ENCODE data around the gene ID1.
A peak's percentile ranks its signal among the peaks of the same experiment; 100 is the strongest.
"Not testable (repeated sequence)": the region's sequence is repeated elsewhere in the genome, so short reads cannot be mapped to it uniquely, and the experiment has no call there.

Gene ID1

DNA sequence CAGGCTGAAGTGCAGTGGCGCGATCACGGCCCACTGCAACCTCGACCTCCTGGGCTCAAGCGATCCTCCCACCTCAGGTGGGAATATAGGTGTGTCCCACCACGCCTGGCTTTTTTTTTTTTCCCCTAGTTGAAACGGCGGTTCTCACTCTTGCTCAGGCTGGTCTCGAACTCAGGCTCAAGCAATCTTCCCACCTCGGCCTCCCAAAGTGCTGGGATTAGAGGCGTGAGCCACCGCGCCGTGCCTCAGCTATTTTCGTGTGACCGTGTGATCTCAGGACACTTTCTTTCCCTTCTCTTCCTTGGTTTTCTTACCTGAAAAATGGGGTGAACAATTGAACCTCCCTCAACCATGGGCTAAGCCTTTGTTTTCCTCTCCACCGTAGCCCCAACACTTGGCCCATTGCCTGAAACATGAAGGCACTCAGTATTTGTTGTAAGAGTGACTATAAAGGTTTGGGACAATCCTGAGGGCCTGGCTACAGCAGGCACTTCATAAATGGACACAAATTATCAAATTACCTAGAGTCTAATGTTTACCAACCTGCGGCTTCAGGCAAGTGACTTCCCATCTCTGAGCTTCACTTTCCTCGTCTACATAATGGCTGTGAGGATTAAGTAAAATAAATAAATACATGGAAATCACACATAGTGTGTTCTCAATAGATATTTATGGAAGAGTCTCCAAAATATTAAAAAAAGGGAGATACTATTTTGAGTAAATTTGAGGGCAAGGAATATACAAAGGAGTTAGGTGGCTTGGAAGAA is 31.4 kb upstream of the ID1 start:
- peak; percentile 94 for DNase-seq

- not testable (repeated sequence) for DNase-seq
These were observed 30.1 kb upstream of the ID1 start for GRCh38 chr20:31574986-31575385.

GRCh38 chr20:31576751-31577150 is 28.3 kb upstream of the ID1 start:
- no peak for DNase-seq

DNA sequence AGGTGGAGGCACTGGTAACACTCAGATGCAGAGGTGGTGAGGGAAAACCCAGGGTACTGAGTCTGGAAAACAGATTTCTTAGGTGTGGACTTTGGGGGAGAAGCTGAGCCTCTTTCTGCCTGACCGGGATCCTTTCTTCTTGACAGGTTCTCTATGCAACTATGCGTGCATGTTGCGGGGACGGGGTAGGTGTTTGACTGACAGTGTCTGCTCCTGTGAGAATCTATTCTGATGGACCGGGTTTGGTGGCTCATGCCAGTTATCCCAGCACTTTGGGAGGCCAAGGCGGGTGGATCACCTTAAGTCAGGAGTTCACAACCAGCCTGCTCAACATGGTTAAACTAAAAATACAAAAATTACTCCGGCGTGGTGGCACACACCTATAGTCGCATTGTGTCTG is 27.9 kb upstream of the ID1 start:
- no peak for DNase-seq

GRCh38 chr20:31578448-31579138 is 26.5 kb upstream of the ID1 start:
- no peak for DNase-seq

DNA sequence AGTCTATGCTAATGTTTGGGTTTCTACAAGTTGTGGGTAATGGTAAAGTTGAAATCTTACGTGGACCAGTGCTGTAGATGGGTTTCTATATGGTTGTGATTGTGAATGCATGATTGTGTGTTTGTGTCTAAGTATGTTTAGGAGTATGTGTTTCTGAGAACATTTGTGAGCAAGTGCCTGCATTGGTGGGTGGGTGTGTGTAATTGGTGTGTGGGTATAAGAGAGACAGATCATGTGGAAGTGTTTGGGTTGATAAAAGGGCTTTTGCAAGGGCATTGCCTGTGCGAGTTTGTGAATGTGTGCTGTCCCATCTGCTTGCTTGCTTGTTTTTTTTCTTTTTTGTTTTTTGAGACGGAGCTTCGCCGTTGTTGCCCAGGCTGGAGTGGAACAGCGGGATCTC is 25.8 kb upstream of the ID1 start:
- DNase-seq = no peak

DNA sequence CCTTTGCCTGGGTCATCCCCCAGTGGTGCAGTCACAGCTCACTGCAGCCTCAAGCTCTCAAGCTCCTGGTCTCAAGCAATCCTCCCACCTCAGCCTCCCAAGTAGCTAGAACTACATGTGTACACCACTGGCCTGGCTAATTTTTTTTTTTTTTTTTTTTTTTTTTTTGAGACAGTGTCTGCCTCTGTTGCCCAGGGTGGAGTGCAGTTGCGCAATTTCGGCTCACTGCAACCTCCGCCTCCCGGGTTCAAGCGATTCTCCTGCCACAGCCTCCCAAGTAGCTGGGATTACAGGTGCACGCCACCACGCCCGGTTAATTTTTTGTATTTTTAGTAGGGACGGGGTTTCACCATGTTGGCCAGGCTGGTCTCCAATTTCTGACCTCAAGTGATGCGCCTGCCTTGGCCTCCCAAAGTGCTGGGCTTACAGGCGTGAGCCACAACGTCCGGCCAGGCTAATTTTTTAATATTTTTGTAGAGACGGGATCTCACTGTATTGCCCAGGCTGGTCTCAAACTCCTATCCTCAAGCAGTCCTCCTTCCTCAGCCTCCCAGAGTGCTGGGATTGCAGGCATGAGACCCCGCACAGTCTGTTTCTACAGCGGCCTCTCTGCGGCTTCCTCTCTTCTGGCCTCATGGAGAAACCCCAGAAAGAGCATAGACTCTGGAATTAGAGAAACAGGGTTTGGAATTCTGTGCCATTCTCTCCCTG is 25.0 kb upstream of the ID1 start:
- not testable (repeated sequence) for DNase-seq

- DNase-seq = no peak
These were observed 24.4 kb upstream of the ID1 start for GRCh38 chr20:31580706-31581105.

DNA sequence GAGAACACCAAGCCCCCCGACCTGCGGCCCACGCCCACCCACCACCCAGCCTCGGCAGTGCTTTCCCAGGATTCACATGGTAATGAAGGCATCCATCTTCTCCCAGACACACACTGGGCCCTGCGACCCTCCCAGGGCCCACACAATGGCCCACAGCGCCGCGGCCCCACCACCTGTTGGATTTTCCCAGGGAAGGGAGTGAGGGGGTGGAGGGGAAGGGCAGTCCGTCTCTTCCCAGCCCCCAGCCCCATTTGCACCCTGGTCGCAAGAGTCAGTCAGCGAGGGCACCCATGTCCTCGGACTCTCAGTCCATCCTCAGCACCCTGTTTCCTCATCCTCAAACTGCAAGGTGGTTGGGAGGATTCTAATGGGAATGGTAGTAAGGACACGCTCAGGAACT is 23.7 kb upstream of the ID1 start:
- DNase-seq = no peak

GRCh38 chr20:31587545-31588389 is 17.3 kb upstream of the ID1 start:
- DNase-seq = no peak

DNA sequence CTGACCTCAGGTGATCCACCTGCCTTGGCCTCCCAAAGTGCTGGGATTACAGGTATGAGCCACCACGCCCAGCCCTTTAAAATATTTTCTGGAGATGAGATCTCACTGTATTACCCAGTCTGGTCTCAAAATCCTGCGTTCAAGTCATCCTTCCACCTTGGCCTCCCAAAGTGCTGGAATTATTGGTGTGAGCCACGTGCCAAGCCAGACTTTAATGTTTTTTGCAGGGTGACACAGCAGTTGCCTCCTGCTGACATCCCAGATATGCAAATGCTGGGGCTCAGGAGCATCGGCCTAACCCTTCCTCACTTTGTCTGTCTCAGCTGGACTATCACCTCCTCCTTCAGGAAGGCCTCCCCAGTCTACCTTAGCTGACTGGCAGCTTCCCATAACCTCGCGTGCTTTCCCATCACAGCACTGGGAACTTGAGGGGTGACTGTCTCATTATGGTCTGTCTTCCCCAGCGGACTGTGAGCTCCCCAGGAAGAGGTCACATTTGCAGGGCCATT is 14.3 kb upstream of the ID1 start:
- no peak for DNase-seq

- DNase-seq = no peak
These were observed 11.7 kb upstream of the ID1 start for GRCh38 chr20:31593221-31594001.

DNA sequence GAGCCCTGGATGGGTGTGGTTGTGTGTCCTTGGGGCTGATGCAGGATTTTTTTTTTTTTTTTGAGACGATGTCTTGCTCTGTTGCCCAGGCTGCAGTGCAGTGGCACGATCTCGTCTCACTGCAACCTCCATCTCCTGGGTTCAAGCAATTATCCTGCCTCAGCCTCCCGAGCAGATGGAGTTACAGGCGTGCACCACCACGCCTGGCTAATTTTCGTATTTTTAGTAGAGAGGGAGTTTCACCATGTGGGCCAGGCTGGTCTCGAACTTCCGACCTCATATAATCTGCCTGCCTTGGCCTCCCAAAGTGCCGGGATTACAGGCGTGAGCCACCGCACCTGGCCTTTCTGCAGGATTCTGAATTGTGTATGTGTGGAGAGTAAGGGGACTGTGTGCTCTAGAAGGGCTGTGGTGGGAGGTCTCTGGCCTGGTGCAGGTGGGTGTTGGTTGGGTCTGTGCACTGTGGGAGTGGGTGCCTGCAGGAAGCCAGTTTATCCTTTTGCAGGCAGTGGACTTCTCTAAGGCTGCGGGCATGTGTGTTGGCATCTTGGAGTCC is 11.0 kb upstream of the ID1 start:
- DNase-seq = no peak

DNA sequence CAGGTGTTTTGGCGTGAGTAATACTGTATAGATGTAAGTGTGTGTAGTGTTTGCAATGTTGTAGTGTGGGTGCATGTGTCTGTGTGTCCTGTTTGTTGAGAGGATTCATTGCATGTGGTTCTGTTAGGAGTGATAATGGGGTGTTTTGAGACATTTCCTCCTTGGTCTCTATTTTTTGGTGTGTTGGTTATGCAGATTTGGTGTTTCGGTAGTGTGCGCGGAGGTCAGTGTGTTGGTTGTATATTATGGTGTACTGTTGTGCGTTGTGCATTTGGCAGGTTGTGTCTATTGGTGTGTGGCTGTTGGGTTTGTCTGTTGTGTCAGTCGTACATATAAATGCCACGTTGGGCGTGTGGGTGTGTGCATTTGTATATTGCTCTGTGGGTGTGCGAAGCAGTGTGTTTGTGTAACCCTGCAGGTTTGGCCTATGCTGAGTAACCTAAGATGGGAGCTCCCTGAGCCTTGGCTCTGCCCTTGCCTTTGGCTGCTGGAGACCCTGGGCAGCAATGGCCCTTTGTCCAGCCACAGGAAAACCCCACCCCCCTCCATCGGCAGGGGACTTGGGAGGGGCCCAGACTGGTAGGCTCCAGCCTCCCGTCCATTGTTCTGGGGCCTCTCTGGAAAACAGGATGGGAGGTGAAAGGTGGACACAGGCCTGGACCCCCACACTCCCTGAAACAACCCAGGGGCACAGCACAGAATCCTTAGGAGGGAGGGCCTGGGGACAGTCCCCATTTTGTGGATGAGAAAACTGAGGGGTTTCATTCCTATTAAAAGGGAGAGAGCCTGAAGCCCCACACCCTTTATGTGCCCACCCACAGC is 10.3 kb upstream of the ID1 start:
- no peak for DNase-seq

GRCh38 chr20:31595380-31595653 is 9.8 kb upstream of the ID1 start:
- DNase-seq = no peak

DNA sequence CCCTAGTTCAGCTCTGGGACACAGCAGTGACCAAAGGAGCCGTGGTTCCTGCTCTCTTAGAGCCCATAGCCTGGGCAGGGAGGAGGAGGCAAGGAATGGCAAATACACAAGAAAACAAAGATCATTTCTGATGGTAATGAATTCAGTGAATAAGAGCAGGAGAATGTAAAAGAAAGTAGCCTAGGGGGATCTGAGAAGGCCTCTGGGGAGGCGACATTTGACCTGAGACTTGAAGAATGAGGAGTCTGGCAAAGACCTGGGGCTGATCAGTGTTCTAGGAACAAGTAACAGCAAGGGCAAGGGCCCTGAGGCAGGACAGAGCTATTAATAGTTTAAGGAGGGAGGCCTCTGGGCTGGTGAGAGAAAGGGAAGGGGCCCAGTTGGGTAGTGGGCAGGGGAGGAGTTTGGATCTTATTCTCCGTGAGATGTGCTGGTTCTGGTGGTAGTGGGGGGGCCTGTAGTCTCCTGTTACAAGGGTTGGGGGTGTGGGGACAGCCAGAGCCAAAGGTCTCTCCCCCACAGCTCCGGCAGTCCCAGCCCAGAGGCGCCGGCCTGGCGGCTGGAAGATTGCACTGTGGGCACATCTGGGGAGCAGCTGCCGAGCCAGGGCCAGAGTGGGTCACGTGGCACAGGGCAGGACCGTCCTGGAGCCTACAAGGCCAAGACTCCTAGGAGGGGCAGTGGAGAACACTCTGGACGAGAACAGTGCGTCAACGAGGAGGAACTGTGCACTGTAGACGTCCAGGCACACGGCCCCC is 9.3 kb upstream of the ID1 start:
- peak; percentile 73 for DNase-seq

GRCh38 chr20:31596412-31596715 is 8.7 kb upstream of the ID1 start:
- not testable (repeated sequence) for DNase-seq

- DNase-seq = no peak
These were observed 8.1 kb upstream of the ID1 start for GRCh38 chr20:31596831-31597480.

- DNase-seq = no peak
These were observed 7.6 kb upstream of the ID1 start for GRCh38 chr20:31597481-31597855.

GRCh38 chr20:31602431-31602778 is 2.7 kb upstream of the ID1 start:
- no peak for DNase-seq

All from DMS79 (cell line).